HG02571 (cell line): ENCODE measurements around the gene TMEM183A.
"Not testable (repeated sequence)": the region's sequence is repeated elsewhere in the genome, so short reads cannot be mapped to it uniquely, and the experiment has no call there.

Experiments used
- ATAC-seq: cut with Tn5 transposase; IDR thresholded peaks from one replicate; pipeline ENCODE4 v1.9.1; 2021; ENCODE audit warnings: mild to moderate bottlenecking, moderate library complexity; ENCODE audit not compliant: unreplicated experiment

The TMEM183A gene

GRCh38 chr1:202986120-202986519, 21.1 kb upstream of the TMEM183A start:
- not testable (repeated sequence) for ATAC-seq

GRCh38 chr1:202987255-202987654, 19.9 kb upstream of the TMEM183A start:
- no peak for ATAC-seq

GRCh38 chr1:202987922-202988583, 19.1 kb upstream of the TMEM183A start:
- ATAC-seq = no peak

GRCh38 chr1:202989879-202990278, 17.3 kb upstream of the TMEM183A start:
- no peak for ATAC-seq

GRCh38 chr1:202991112-202991511, 16.1 kb upstream of the TMEM183A start:
- ATAC-seq = no peak

GRCh38 chr1:202994756-202995155, 12.4 kb upstream of the TMEM183A start:
- ATAC-seq = no peak

- no peak for ATAC-seq
Measured at GRCh38 chr1:202998836-202999750, 8.1 kb upstream of the TMEM183A start.

GRCh38 chr1:203000217-203000944, 6.8 kb upstream of the TMEM183A start:
- ATAC-seq = no peak

- no peak for ATAC-seq
Measured at GRCh38 chr1:203001986-203002385, 5.2 kb upstream of the TMEM183A start.

GRCh38 chr1:203002951-203003350, 4.2 kb upstream of the TMEM183A start:
- no peak for ATAC-seq

- ATAC-seq = not testable (repeated sequence)
Measured at GRCh38 chr1:203005395-203006142, 1.6 kb upstream of the TMEM183A start.

- no peak for ATAC-seq
Measured at GRCh38 chr1:203009185-203009584, 2.0 kb downstream of the TMEM183A start.

- no peak for ATAC-seq
Measured at GRCh38 chr1:203011582-203011981, 4.4 kb downstream of the TMEM183A start.

- no peak for ATAC-seq
Measured at GRCh38 chr1:203017061-203017460, 9.9 kb downstream of the TMEM183A start.

- no peak for ATAC-seq
Measured at GRCh38 chr1:203017692-203018091, 10.5 kb downstream of the TMEM183A start.

GRCh38 chr1:203022855-203023254, 15.7 kb downstream of the TMEM183A start:
- ATAC-seq = not testable (repeated sequence)

GRCh38 chr1:203025686-203026030, 18.5 kb downstream of the TMEM183A start:
- ATAC-seq = no peak

- ATAC-seq = peak; percentile 71
Measured at GRCh38 chr1:203026031-203026665, 19.0 kb downstream of the TMEM183A start, which contains the start of gene PPFIA4. Gene PPFIA4, plus strand, starts transcription at chr1:203026491. Its CDS starts 12,518 bp downstream, at chr1:203039009.

GRCh38 chr1:203026666-203027663, 19.8 kb downstream of the TMEM183A start:
- peak; percentile 22 for ATAC-seq
